PC-9 (cell line): ENCODE measurements around the gene RBM15B. TPM values are rescaled to one million over a fixed set of nuclear protein-coding genes. Genes with fewer than 3 reads are reported as not detected.

Experiments used
- BruUV-seq: library from RNA; stranded (reverse); fragments of 400-500 nt; replicated peaks from 2 replicates; lab custom pipeline; 2021; lab: Mats Ljungman, UMichigan
- CTCF ChIA-PET: fragments of 300-600 bp; sonication (Branson Sonifier 250); formaldehyde crosslinking; loops from one replicate; lab custom pipeline; 2022; ENCODE audit warnings: antibody characterized with exemption; lab: Charles Lee
- POLR2A ChIA-PET: fragments of 300-600 bp; sonication (Branson Sonifier 250); formaldehyde crosslinking; loops from one replicate; lab custom pipeline; 2022; ENCODE audit warnings: antibody characterized with exemption; ENCODE audit not compliant: unreplicated experiment; lab: Charles Lee
- DNase-seq, 2 experiments: peaks; one replicate each; pipeline versions ENCODE4 v3.0.0 to v3.0.0-alpha.2; 2015 to 2022; ENCODE audit warnings: mixed read lengths in 1 of 2
- H2AFZ ChIP-seq: fragments of 200-600 bp; sonication (generic); 2 replicates; pipeline ENCODE4 v1.8.1; 2017; ENCODE audit warnings: antibody characterized with exemption
- H3F3A ChIP-seq: fragments of 200-600 bp; sonication (generic); 2 replicates; pipeline ENCODE4 v1.8.1; 2017; ENCODE audit warnings: antibody characterized with exemption, mild to moderate bottlenecking, low read depth; ENCODE audit not compliant: insufficient read depth
- H3K27ac ChIP-seq: fragments of 200-600 bp; sonication (generic); 2 replicates; pipeline ENCODE4 v1.6.1; 2016; ENCODE audit warnings: mixed run types
- H3K27me3 ChIP-seq: fragments of 200-600 bp; sonication (generic); 2 replicates; pipeline ENCODE4 v1.6.1; 2016; ENCODE audit warnings: low read depth, mixed run types; ENCODE audit not compliant: insufficient read depth
- H3K36me3 ChIP-seq: fragments of 200-600 bp; sonication (generic); 2 replicates; pipeline ENCODE4 v1.6.1; 2016; ENCODE audit warnings: low read depth, mixed run types
- H3K4me1 ChIP-seq: fragments of 200-600 bp; sonication (generic); replicated peaks from 2 replicates; pipeline ENCODE4 v1.6.1; 2016; ENCODE audit warnings: mixed run types; ENCODE audit not compliant: insufficient read depth
- H3K4me2 ChIP-seq: fragments of 200-600 bp; sonication (generic); 2 replicates; pipeline ENCODE4 v1.6.1; 2017; ENCODE audit warnings: mixed run types
- H3K4me3 ChIP-seq: fragments of 200-600 bp; sonication (generic); 2 replicates; pipeline ENCODE4 v1.6.1; 2016; ENCODE audit warnings: mixed run types
- H3K79me2 ChIP-seq: fragments of 200-600 bp; sonication (generic); 2 replicates; pipeline ENCODE4 v1.6.1; 2017; ENCODE audit warnings: low read depth, mixed run types
- H3K9me2 ChIP-seq: fragments of 200-600 bp; sonication (generic); 2 replicates; pipeline ENCODE4 v1.8.1; 2017; ENCODE audit warnings: mild to moderate bottlenecking; ENCODE audit not compliant: insufficient read depth
- H3K9me3 ChIP-seq: fragments of 200-600 bp; sonication (generic); 2 replicates; pipeline ENCODE4 v1.8.1; 2016; ENCODE audit warnings: low read depth; ENCODE audit not compliant: insufficient read depth
- H4K20me1 ChIP-seq: fragments of 200-600 bp; sonication (generic); 2 replicates; pipeline ENCODE4 v1.8.1; 2017; ENCODE audit not compliant: insufficient read depth
- CTCF ChIP-seq: fragments of 200-600 bp; sonication (generic); conservative IDR thresholded peaks from 2 replicates; pipeline ENCODE4 v1.6.1; 2017; ENCODE audit warnings: mixed run types, antibody characterized with exemption, mild to moderate bottlenecking, moderate library complexity
- EZH2 ChIP-seq: fragments of 200-600 bp; sonication (generic); IDR thresholded peaks from 2 replicates; pipeline ENCODE4 v1.8.0; 2017; ENCODE audit warnings: antibody characterized with exemption, low read depth
- intact Hi-C: fragments of 100-400 bp; cut with micrococcal nuclease; formaldehyde crosslinking; loops from one replicate; pipeline ENCODE4 v1.10.0; 2022; ENCODE audit not compliant: unreplicated experiment
- total RNA-seq: library from RNA; stranded (reverse); gene quantifications from 2 replicates; pipeline ENCODE4 v1.2.3, GENCODE V29; 2021

Gene RBM15B
- total RNA-seq, 1 experiment from 2014 or later: 29.4 TPM

- POLR2A ChIA-PET: no interaction called here
- H4K20me1 ChIP-seq: peaks cover 15% of the 10 kb centered on the region; the same call in 1 of the 2 replicates
These were observed 54.6 kb downstream of the RBM15B start for GRCh38 chr3:51445544-51446280.

More at GRCh38 chr3:51445544-51446280, 54.6 kb downstream of the RBM15B start:
- H3K9me2 ChIP-seq: no peaks in the 10 kb centered on the region
- H3F3A ChIP-seq: no peaks in the 10 kb centered on the region
- DNase-seq: no peak
- no peak overlapping the region for H2AFZ ChIP-seq
- intact Hi-C loops: no loop called here
- H3K27ac ChIP-seq: no peak overlapping the region
- no peaks in the 10 kb centered on the region for H3K9me3 ChIP-seq
- H3K27me3 ChIP-seq: no peaks in the 10 kb centered on the region
- H3K4me3 ChIP-seq: no peak overlapping the region
- BruUV-seq: no TSS peak
- CTCF ChIA-PET: no interaction called here
- peaks cover 29% of the 10 kb centered on the region for H3K79me2 ChIP-seq
- TF ChIP-seq EZH2 (no peak), CTCF (no peak)
- peaks cover 3% of the 10 kb centered on the region; the same call in 1 of the 2 replicates for H3K36me3 ChIP-seq
- H3K4me2 ChIP-seq: no peak overlapping the region
- no peaks in the 10 kb centered on the region for H3K4me1 ChIP-seq

Other genes starting within 250 kb of the RBM15B start
- 75.0 and 79.1 TPM in 2 replicates for gene MANF, start 6.0 kb upstream of the RBM15B start, total RNA-seq
- 19.8 and 28.2 TPM in 2 replicates for gene DCAF1, start 108.7 kb downstream of the RBM15B start, total RNA-seq
- gene RAD54L2, start 147.4 kb downstream of the RBM15B start, total RNA-seq: 19.2 and 22.6 TPM in 2 replicates